Neural cell (in vitro differentiated cells): ENCODE data around the gene F2. TPM values are rescaled to one million over a fixed set of nuclear protein-coding genes. Genes with fewer than 3 reads are reported as not detected.

Experiments
- H2AFZ ChIP-seq: fragments of 200-600, 300-800 bp; sonication (generic), shearing (Covaris generic); 2 replicates; pipeline ENCODE4 v1.6.0; 2014; ENCODE audit warnings: low read depth, mild to moderate bottlenecking, antibody characterized with exemption, low read length, moderate library complexity
- H3F3A ChIP-seq: fragments of 200-600 bp; shearing (Covaris generic); 2 replicates; pipeline ENCODE4 v1.6.1; 2016; ENCODE audit warnings: mild to moderate bottlenecking, moderate library complexity, mixed read lengths, antibody characterized with exemption, low read length; ENCODE audit not compliant: insufficient read depth, poor library complexity, severe bottlenecking
- H3K27ac ChIP-seq: fragments of 200-600, 300-800 bp; sonication (generic), shearing (Covaris generic); 2 replicates; pipeline ENCODE4 v1.5.1; 2014; ENCODE audit warnings: mild to moderate bottlenecking, low read length, moderate library complexity
- H3K27me3 ChIP-seq: fragments of 300-800, 200-600 bp; sonication (generic), shearing (Covaris generic); 2 replicates; pipeline ENCODE4 v1.6.0; 2014; ENCODE audit warnings: mild to moderate bottlenecking, low read depth, low read length, moderate library complexity; ENCODE audit not compliant: insufficient read depth
- H3K36me3 ChIP-seq: fragments of 300-800, 200-600 bp; sonication (generic), shearing (Covaris generic); 2 replicates; pipeline ENCODE4 v1.5.1; 2014; ENCODE audit warnings: mild to moderate bottlenecking, antibody characterized with exemption, low read length, moderate library complexity; ENCODE audit not compliant: insufficient read depth
- H3K4me2 ChIP-seq: fragments of 300-800, 200-600 bp; sonication (generic), shearing (Covaris generic); 2 replicates; pipeline ENCODE4 v1.6.0; 2014; ENCODE audit warnings: mild to moderate bottlenecking, low read length
- H3K4me3 ChIP-seq: fragments of 300-800, 200-600 bp; sonication (generic), shearing (Covaris generic); 2 replicates; pipeline ENCODE4 v1.5.1; 2014; ENCODE audit warnings: mild to moderate bottlenecking, low read length, moderate library complexity
- H3K79me2 ChIP-seq: fragments of 200-600 bp; shearing (Covaris generic); replicated peaks from 2 replicates; pipeline ENCODE4 v1.6.0; 2014; ENCODE audit warnings: mild to moderate bottlenecking, low read length, moderate library complexity; ENCODE audit not compliant: insufficient read depth
- H3K9ac ChIP-seq: fragments of 300-800, 200-600 bp; sonication (generic), shearing (Covaris generic); 2 replicates; pipeline ENCODE4 v1.6.1; 2016; ENCODE audit warnings: mild to moderate bottlenecking, low read length, mixed read lengths
- H3K9me2 ChIP-seq: fragments of 200-600 bp; shearing (Covaris generic); 2 replicates; pipeline ENCODE4 v1.6.1; 2016; ENCODE audit warnings: mild to moderate bottlenecking, low read length, mixed read lengths; ENCODE audit not compliant: insufficient read depth
- H3K9me3 ChIP-seq: fragments of 200-600, 300-800 bp; sonication (generic), shearing (Covaris generic); 2 replicates; pipeline ENCODE4 v1.6.1; 2016; ENCODE audit warnings: mild to moderate bottlenecking, mixed run types, low read length, moderate library complexity, mixed read lengths
- H4K20me1 ChIP-seq: fragments of 200-600 bp; shearing (Covaris generic); 2 replicates; pipeline ENCODE4 v1.6.1; 2016; ENCODE audit warnings: mild to moderate bottlenecking, mixed run types; ENCODE audit not compliant: insufficient read depth
- CTCF ChIP-seq: fragments of 450-650 bp; IDR thresholded peaks from 2 replicates; pipeline ENCODE4 v1.5.1; 2014; ENCODE audit warnings: antibody characterized with exemption, mild to moderate bottlenecking, moderate library complexity; ENCODE audit not compliant: poor library complexity, severe bottlenecking
- EP300 ChIP-seq: fragments of 450-650 bp; conservative IDR thresholded peaks from 2 replicates; pipeline ENCODE4 v1.6.1; 2014; ENCODE audit warnings: antibody characterized with exemption, mild to moderate bottlenecking, moderate library complexity; ENCODE audit not compliant: poor library complexity, severe bottlenecking
- EZH2 ChIP-seq: fragments of 200-600, 300-800 bp; shearing (Covaris generic), sonication (generic); IDR thresholded peaks from 2 replicates; pipeline ENCODE4 v1.6.1; 2014; ENCODE audit warnings: antibody characterized with exemption, low read length, borderline replicate concordance, mild to moderate bottlenecking; ENCODE audit not compliant: insufficient read depth, poor library complexity, severe bottlenecking
- MXI1 ChIP-seq: fragments of 450-650 bp; conservative IDR thresholded peaks from 2 replicates; pipeline ENCODE4 v1.6.1; 2014; ENCODE audit warnings: antibody characterized with exemption, mild to moderate bottlenecking; ENCODE audit not compliant: poor library complexity, severe bottlenecking
- POLR2AphosphoS5 ChIP-seq: IDR thresholded peaks from 2 replicates; pipeline ENCODE4 v1.6.1; 2012
- RAD21 ChIP-seq: fragments of 450-650 bp; conservative IDR thresholded peaks from 2 replicates; pipeline ENCODE4 v1.6.1; 2014; ENCODE audit warnings: antibody characterized with exemption, mild to moderate bottlenecking, moderate library complexity
- REST ChIP-seq: IDR thresholded peaks from 2 replicates; pipeline ENCODE4 v1.6.1; 2012; ENCODE audit warnings: borderline replicate concordance
- SMC3 ChIP-seq: fragments of 450-650 bp; conservative IDR thresholded peaks from 2 replicates; pipeline ENCODE4 v1.6.1; 2014; ENCODE audit warnings: antibody characterized with exemption, mild to moderate bottlenecking, moderate library complexity; ENCODE audit not compliant: poor library complexity
- TAF1 ChIP-seq: IDR thresholded peaks from 2 replicates; pipeline ENCODE4 v1.6.1; 2012; ENCODE audit warnings: low read depth
- polyA plus RNA-seq: library from polyadenylated mRNA; depleted of rRNA; stranded (reverse); fragments of >200 nt; gene quantifications from 2 replicates; pipeline ENCODE4 v1.2.3, GENCODE V29; 2014

Gene F2
- polyA plus RNA-seq, 1 donor from 2014 or later = 0.94 TPM

- Histone ChIP-seq H3K4me3 (no peak overlapping the region), H4K20me1 (no peaks in the 10 kb centered on the region), H3F3A (no peaks in the 10 kb centered on the region), H3K4me2 (no peak overlapping the region), H2AFZ (no peak overlapping the region), H3K9me2 (no peaks in the 10 kb centered on the region), H3K36me3 (no peaks in the 10 kb centered on the region), H3K9ac (no peak overlapping the region), H3K27me3 (no peaks in the 10 kb centered on the region), H3K9me3 (no peaks in the 10 kb centered on the region), H3K79me2 (no peaks in the 10 kb centered on the region), H3K27ac (no peak overlapping the region)
- TF ChIP-seq TAF1 = no peak
- no peak for TF ChIP-seq SMC3
- TF ChIP-seq REST = no peak
- TF ChIP-seq EP300 = no peak
- TF ChIP-seq CTCF = no peak
- TF ChIP-seq POLR2AphosphoS5 = no peak
- no peak for TF ChIP-seq MXI1
- TF ChIP-seq EZH2 = no peak
- no peak for TF ChIP-seq RAD21
Observed at GRCh38 chr11:46727952-46728658, 9.1 kb downstream of the F2 start.

GRCh38 chr11:46728659-46729040 lies 9.6 kb downstream of the F2 start:
- no peak overlapping the region for H3K4me3 ChIP-seq
- no peaks in the 10 kb centered on the region for H4K20me1 ChIP-seq
- no peaks in the 10 kb centered on the region for H3K9me3 ChIP-seq

More at GRCh38 chr11:46728659-46729040, 9.6 kb downstream of the F2 start:
- Histone ChIP-seq H3K4me2 (no peak overlapping the region), H3K79me2 (no peaks in the 10 kb centered on the region), H3K9me2 (no peaks in the 10 kb centered on the region), H3K9ac (no peak overlapping the region), H2AFZ (no peak overlapping the region), H3F3A (no peaks in the 10 kb centered on the region), H3K36me3 (no peaks in the 10 kb centered on the region), H3K27ac (no peak overlapping the region), H3K27me3 (no peaks in the 10 kb centered on the region)
- TF ChIP-seq REST = no peak
- no peak for TF ChIP-seq MXI1
- no peak for TF ChIP-seq RAD21
- TF ChIP-seq EZH2 = no peak
- TF ChIP-seq CTCF = no peak
- TF ChIP-seq SMC3 = no peak
- no peak for TF ChIP-seq TAF1
- TF ChIP-seq EP300 = no peak
- no peak for TF ChIP-seq POLR2AphosphoS5
